ENCODE data around the gene JARID2.

DNA sequence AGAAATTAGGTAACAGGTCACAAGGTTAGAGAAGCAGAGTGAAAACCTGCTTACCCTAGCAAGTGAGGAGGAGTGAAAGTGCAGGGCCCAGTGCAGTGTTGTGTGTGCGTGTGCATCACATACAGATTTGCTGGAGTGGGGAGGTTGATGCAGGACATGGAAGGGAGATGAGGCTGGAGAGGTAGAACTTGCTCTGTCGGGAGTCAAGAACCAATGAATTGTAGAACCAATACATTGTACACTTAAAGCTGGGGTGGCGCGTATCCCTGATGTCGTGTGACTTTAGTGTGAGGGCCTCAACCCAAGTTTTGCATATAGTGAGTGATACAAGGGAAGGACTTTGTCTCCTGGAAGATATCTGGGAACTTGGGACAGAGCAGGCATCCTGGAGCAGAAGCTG lies 48.6 kb downstream of the JARID2 start:
- TF ChIP-seq, protein P1, sequence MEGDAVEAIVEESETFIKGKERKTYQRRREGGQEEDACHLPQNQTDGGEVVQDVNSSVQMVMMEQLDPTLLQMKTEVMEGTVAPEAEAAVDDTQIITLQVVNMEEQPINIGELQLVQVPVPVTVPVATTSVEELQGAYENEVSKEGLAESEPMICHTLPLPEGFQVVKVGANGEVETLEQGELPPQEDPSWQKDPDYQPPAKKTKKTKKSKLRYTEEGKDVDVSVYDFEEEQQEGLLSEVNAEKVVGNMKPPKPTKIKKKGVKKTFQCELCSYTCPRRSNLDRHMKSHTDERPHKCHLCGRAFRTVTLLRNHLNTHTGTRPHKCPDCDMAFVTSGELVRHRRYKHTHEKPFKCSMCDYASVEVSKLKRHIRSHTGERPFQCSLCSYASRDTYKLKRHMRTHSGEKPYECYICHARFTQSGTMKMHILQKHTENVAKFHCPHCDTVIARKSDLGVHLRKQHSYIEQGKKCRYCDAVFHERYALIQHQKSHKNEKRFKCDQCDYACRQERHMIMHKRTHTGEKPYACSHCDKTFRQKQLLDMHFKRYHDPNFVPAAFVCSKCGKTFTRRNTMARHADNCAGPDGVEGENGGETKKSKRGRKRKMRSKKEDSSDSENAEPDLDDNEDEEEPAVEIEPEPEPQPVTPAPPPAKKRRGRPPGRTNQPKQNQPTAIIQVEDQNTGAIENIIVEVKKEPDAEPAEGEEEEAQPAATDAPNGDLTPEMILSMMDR (IDR thresholded peaks at IDR 0.05) = no peak
- TF ChIP-seq POLR2AphosphoS5 (IDR thresholded peaks at IDR 0.05; ENCODE audit: insufficient read depth in 1 of 2, low read depth in 1 of 2) = no peak
